ENCODE data around the gene CCDC83.
"Not testable (repeated sequence)": the region's sequence is repeated elsewhere in the genome, so short reads cannot be mapped to it uniquely, and the experiment has no call there.

Gene CCDC83

DNA sequence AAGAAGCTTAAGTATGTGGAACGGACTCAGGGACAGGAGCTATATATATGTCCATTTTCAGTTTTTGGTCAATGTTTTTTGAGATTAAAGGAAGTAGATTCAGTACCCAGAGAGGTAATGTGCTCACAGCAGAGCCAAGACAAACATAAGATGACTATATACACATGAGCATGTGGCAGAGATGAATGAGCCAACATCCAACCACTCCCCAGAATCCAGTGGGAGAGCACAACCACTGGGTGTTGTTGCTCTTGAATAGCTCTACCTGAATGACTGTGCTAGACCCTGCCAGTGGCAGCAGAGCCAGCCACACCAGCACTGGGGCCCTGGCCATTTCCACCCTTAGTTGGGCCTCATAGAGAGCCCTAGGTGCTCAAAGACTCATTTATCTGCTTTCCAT is 33.5 kb upstream of the CCDC83 start:
- H3K4me1 ChIP-seq (ENCODE audit: insufficient read depth, low read length) = peaks cover 9% of the 10 kb centered on the region
- no peaks in the 10 kb centered on the region for H3K36me3 ChIP-seq (ENCODE audit: insufficient read depth, low read length)
- H3K27me3 ChIP-seq (ENCODE audit: control insufficient read depth in 1 of 2, insufficient read depth in 2 of 2, low read length in 2 of 2) = no peaks in the 10 kb centered on the region
- H3K4me3 ChIP-seq (ENCODE audit: low read depth in 1 of 2, low read length in 2 of 2) = no peak overlapping the region
- H3K9ac ChIP-seq (ENCODE audit: low read length) = no peak overlapping the region
- no peak overlapping the region for H3K27ac ChIP-seq (ENCODE audit: low read depth, low read length)
- no peaks in the 10 kb centered on the region for H3K9me3 ChIP-seq (ENCODE audit: low read length)

DNA sequence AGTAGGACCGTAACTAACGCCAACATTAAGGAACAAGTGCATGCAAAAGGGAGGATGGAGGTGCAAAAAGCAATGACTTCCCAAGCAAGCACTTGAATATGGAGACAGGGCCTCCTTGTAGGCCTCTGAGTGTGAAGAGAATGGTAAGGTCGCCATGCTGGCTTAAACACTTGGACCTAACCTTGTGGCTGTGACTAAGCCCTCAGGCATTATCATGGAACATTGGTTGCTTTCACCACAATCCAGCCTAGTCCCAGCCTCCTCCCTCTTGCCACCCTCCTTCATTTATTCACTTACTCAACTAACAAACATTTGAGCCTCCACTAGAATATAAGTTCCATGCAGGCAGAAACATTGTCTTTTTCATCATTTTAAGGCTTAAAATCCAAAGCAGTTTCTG is 32.4 kb upstream of the CCDC83 start:
- Histone ChIP-seq H3K9me3 (ENCODE audit: low read length) (no peaks in the 10 kb centered on the region), H3K27ac (ENCODE audit: low read depth, low read length) (no peak overlapping the region), H3K27me3 (ENCODE audit: control insufficient read depth in 1 of 2, insufficient read depth in 2 of 2, low read length in 2 of 2) (no peaks in the 10 kb centered on the region), H3K9ac (ENCODE audit: low read length) (no peak overlapping the region), H3K4me1 (ENCODE audit: insufficient read depth, low read length) (peaks cover 21% of the 10 kb centered on the region), H3K36me3 (ENCODE audit: insufficient read depth, low read length) (no peaks in the 10 kb centered on the region), H3K4me3 (ENCODE audit: low read depth in 1 of 2, low read length in 2 of 2) (no peak overlapping the region)

DNA sequence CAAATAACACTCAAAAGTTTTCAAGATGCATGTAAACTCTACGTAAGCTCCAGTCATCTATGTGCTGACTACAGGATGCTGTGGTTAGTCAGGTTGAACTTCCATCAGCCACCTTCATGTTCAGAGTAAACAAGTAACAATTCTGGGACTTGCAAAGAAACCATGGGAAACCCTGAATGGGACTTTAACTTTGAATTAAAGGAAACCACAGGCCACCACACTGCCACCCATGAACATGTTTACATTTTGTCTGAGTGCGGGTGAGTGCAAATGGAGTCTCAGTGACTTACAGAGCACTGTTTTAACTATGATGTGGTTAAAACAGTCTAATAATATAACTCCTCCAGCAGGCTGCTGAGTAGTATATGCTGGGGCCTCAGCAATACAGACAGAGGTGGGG is 31.4 kb upstream of the CCDC83 start:
- Histone ChIP-seq H3K9ac (ENCODE audit: low read length) (no peak overlapping the region), H3K27me3 (ENCODE audit: control insufficient read depth in 1 of 2, insufficient read depth in 2 of 2, low read length in 2 of 2) (no peaks in the 10 kb centered on the region), H3K4me3 (ENCODE audit: low read depth in 1 of 2, low read length in 2 of 2) (no peak overlapping the region), H3K4me1 (ENCODE audit: insufficient read depth, low read length) (peaks cover 24% of the 10 kb centered on the region), H3K27ac (ENCODE audit: low read depth, low read length) (no peak overlapping the region), H3K36me3 (ENCODE audit: insufficient read depth, low read length) (no peaks in the 10 kb centered on the region), H3K9me3 (ENCODE audit: low read length) (no peaks in the 10 kb centered on the region)

DNA sequence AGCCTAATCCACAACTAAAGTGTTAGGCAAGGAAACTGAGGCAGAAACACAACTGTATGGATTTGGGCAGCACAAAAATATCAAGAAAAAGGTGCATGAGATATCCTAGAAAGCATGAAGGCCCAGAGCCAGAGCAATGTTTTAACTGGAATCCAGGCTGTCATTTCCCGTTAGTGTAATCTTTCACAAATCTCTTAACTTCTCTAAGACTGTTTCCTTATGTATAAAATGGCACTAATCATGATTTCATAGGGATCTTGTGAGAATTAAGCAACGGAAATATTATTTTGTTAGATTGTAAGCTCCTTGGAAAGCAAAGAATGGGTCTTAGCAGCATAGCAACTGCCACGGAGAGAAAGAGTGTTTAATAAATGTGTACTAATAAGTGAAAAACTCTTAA is 29.6 kb upstream of the CCDC83 start:
- H3K27me3 ChIP-seq (ENCODE audit: control insufficient read depth in 1 of 2, insufficient read depth in 2 of 2, low read length in 2 of 2) = no peaks in the 10 kb centered on the region
- no peak overlapping the region for H3K27ac ChIP-seq (ENCODE audit: low read depth, low read length)
- H3K9me3 ChIP-seq (ENCODE audit: low read length) = no peaks in the 10 kb centered on the region
- H3K36me3 ChIP-seq (ENCODE audit: insufficient read depth, low read length) = no peaks in the 10 kb centered on the region
- peaks cover 24% of the 10 kb centered on the region for H3K4me1 ChIP-seq (ENCODE audit: insufficient read depth, low read length)
- no peak overlapping the region for H3K4me3 ChIP-seq (ENCODE audit: low read depth in 1 of 2, low read length in 2 of 2)
- no peak overlapping the region for H3K9ac ChIP-seq (ENCODE audit: low read length)

DNA sequence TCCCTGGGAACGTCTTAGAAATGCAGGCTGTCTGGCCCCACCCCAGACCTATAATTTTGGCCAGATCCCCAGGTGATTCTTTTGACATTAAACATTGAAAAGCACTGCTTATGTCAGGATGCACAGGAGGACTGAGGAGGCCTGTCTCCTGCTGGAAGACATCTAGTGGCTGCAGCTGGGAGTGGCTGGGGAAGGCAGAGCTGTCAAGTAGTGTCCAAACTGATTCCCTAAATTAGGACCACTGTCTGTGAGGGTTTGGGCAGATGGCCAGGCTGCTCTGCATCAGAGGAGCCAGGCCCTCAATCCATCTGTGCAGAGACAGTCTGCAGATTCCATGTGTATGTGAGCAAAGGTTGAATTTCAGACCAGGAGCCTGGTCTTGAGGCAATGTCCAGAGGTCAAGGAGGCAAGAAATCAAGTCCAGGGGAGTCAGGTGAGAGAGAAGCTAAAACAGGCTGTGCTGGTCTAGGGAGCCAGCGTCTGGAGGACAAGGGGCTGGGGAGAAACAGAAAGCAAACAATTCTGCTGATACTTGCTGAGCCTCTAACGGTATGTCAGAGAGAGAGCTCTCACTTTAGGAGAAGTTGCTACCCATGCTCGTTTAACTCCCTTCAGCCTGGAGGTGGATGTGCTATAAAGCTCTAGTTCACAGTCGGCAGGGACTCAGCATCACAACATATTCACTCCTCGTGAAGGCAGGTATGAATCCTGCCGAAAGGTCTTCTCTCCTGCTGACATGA is 28.9 kb upstream of the CCDC83 start:
- H3K4me3 ChIP-seq (ENCODE audit: low read depth in 1 of 2, low read length in 2 of 2) = no peak overlapping the region
- H3K27me3 ChIP-seq (ENCODE audit: control insufficient read depth in 1 of 2, insufficient read depth in 2 of 2, low read length in 2 of 2) = no peaks in the 10 kb centered on the region
- H3K27ac ChIP-seq (ENCODE audit: low read depth, low read length) = no peak overlapping the region
- H3K36me3 ChIP-seq (ENCODE audit: insufficient read depth, low read length) = no peaks in the 10 kb centered on the region
- no peaks in the 10 kb centered on the region for H3K9me3 ChIP-seq (ENCODE audit: low read length)
- peaks cover 24% of the 10 kb centered on the region for H3K4me1 ChIP-seq (ENCODE audit: insufficient read depth, low read length)
- no peak overlapping the region for H3K9ac ChIP-seq (ENCODE audit: low read length)

DNA sequence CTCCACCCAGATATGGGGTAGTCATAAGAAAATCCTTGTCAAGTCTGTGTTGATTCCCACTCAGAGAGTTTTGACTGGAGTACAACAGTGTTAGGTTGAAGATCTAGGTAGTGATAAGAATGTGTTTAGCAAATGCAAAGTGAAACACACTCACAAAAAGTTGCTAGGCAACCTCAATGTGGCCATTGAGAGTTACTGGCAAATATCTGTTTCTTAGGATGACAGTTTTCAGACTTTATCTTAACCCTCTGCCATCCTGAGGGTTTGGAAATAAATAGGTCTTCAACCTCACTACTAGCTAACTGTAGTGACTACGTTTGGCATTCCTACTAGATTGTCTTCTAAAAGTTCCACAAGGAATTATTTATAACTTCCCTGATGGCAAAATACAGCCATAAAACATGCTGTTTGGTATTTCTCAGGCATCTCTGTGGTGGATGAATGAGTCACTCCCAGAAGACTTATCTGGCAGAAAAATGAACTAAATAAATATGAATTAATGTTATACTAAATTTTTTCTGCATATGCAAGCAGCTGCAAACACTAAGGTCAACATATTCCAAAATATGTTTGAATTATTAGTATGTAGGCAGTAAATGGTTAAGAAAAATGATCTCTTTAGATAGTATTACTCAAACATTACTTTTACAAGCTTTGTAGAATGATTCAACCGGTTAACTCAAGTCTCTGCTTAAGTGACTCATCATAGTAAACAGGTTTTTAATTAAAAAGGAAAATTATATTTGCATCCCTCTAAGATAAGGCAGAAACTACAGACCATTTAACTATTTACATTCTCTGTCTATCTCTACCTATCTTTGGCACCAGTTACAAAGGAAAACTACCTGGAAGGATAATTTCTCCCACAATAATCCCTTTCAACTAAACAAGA is 27.2 kb upstream of the CCDC83 start:
- no peak overlapping the region for H3K27ac ChIP-seq (ENCODE audit: low read depth, low read length)

DNA sequence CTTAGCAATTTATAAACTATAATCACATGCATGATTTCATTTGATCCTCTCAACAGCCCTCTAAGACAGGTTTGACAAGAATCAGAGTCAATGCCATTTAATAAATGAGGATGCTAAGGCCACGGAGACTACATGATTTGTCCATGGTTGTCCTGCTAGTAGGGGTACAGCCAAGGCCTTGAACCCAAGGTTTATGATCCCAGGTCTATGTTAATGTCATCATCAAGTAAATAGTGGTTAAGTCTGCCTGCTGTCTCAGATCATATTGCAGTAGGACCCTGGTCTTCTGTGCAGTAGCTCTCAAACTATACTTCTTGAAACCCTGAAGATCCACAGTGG is 26.6 kb upstream of the CCDC83 start:
- Histone ChIP-seq H3K27me3 (ENCODE audit: control insufficient read depth in 1 of 2, insufficient read depth in 2 of 2, low read length in 2 of 2) (no peaks in the 10 kb centered on the region), H3K4me3 (ENCODE audit: low read depth in 1 of 2, low read length in 2 of 2) (no peak overlapping the region), H3K9ac (ENCODE audit: low read length) (no peak overlapping the region), H3K27ac (ENCODE audit: low read depth, low read length) (no peak overlapping the region), H3K36me3 (ENCODE audit: insufficient read depth, low read length) (no peaks in the 10 kb centered on the region), H3K4me1 (ENCODE audit: insufficient read depth, low read length) (peaks cover 24% of the 10 kb centered on the region), H3K9me3 (ENCODE audit: low read length) (no peaks in the 10 kb centered on the region)

More for the DNA sequence above, 27.2 kb upstream of the CCDC83 start:
- Histone ChIP-seq H3K9ac (ENCODE audit: low read length) (no peak overlapping the region), H3K4me1 (ENCODE audit: insufficient read depth, low read length) (peaks cover 24% of the 10 kb centered on the region), H3K36me3 (ENCODE audit: insufficient read depth, low read length) (no peaks in the 10 kb centered on the region), H3K9me3 (ENCODE audit: low read length) (no peaks in the 10 kb centered on the region), H3K4me3 (ENCODE audit: low read depth in 1 of 2, low read length in 2 of 2) (no peak overlapping the region), H3K27me3 (ENCODE audit: control insufficient read depth in 1 of 2, insufficient read depth in 2 of 2, low read length in 2 of 2) (no peaks in the 10 kb centered on the region)

DNA sequence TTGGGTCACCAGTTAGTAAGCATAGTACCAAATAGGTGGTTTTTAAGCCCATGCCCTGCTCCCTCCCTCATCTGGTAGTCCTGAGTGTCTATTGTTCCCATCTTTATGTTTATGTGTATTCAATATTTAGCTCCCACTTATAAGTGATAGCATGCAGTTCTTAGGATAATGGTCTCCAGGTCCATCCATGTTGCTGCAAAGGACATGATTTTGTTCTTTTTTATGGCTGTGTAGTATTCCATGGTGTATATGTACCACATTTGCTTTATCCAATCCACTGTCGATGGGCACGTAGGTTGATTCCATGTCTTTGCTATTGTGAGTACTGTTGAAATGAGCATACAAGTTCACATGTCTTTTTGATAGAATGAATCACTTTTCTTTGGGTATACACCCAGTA is 26.0 kb upstream of the CCDC83 start:
- Histone ChIP-seq H3K9ac (ENCODE audit: low read length) (no peak overlapping the region), H3K4me1 (ENCODE audit: insufficient read depth, low read length) (peaks cover 24% of the 10 kb centered on the region), H3K27ac (ENCODE audit: low read depth, low read length) (no peak overlapping the region), H3K4me3 (ENCODE audit: low read depth in 1 of 2, low read length in 2 of 2) (no peak overlapping the region), H3K9me3 (ENCODE audit: low read length) (no peaks in the 10 kb centered on the region), H3K36me3 (ENCODE audit: insufficient read depth, low read length) (no peaks in the 10 kb centered on the region), H3K27me3 (ENCODE audit: control insufficient read depth in 1 of 2, insufficient read depth in 2 of 2, low read length in 2 of 2) (no peaks in the 10 kb centered on the region)

DNA sequence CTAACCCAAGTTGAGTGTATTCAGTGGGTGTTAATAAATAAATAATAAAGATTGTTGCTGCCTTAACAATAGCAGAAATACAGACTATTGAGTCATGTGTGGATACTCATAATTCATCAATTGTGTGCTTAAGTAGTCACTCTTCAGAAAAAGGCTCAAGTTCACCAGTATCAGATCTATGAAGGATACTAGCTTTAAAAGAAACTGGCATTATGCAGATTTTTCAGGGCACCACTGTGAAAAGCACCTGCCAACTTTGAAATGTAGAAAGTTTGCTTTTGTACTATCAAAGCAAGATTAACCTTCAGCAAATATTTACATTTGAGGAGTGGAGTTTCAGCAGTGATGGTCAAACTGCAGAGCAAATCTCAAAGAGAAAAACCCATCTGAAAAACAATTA is 24.1 kb upstream of the CCDC83 start:
- Histone ChIP-seq H3K9ac (ENCODE audit: low read length) (no peak overlapping the region), H3K9me3 (ENCODE audit: low read length) (no peaks in the 10 kb centered on the region), H3K36me3 (ENCODE audit: insufficient read depth, low read length) (no peaks in the 10 kb centered on the region), H3K4me3 (ENCODE audit: low read depth in 1 of 2, low read length in 2 of 2) (no peak overlapping the region), H3K4me1 (ENCODE audit: insufficient read depth, low read length) (peaks cover 21% of the 10 kb centered on the region), H3K27ac (ENCODE audit: low read depth, low read length) (no peak overlapping the region), H3K27me3 (ENCODE audit: control insufficient read depth in 1 of 2, insufficient read depth in 2 of 2, low read length in 2 of 2) (no peaks in the 10 kb centered on the region)

DNA sequence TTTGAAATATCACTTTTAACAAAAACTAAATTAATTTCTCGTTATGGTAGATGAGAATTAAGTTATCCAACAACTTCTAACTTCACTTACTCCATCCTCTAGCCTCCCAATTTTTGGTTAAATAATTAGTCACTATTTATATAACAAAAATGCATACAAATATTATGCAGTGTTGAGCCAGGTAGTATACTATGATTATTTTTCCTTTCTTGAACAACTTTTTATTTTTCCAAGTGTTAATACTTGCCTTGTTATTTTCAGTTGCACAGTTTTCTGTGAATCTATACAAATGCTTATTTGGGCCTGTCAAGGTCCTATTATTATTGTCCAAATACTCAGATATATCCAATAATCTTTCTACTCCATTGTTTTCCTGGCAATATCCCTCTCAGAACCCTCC is 19.9 kb upstream of the CCDC83 start:
- H3K4me1 ChIP-seq (ENCODE audit: insufficient read depth, low read length) = no peaks in the 10 kb centered on the region
- H3K27ac ChIP-seq (ENCODE audit: low read depth, low read length) = no peak overlapping the region
- H3K36me3 ChIP-seq (ENCODE audit: insufficient read depth, low read length) = no peaks in the 10 kb centered on the region
- no peak overlapping the region for H3K4me3 ChIP-seq (ENCODE audit: low read depth in 1 of 2, low read length in 2 of 2)
- H3K9ac ChIP-seq (ENCODE audit: low read length) = no peak overlapping the region
- no peaks in the 10 kb centered on the region for H3K27me3 ChIP-seq (ENCODE audit: control insufficient read depth in 1 of 2, insufficient read depth in 2 of 2, low read length in 2 of 2)
- no peaks in the 10 kb centered on the region for H3K9me3 ChIP-seq (ENCODE audit: low read length)

DNA sequence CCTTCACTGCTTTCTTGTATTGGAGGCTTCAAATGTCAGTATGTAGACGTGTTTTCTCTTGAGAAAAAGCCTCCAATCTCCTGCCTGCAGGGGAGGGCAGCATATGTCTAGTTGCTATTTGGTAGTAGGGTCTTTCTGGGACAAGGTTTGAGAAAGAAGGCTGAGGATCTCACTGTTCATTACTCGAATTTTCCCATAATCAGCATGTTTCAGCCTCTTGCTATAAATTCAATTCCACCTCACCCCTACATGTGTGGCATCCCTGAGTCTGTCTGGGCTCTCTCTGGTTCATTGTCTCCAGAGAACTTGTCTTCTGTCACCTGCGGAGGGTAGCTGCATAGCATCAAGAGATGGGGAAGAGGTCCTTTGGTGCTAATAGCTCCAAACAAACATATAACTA is 19.5 kb upstream of the CCDC83 start:
- Histone ChIP-seq H3K4me1 (ENCODE audit: insufficient read depth, low read length) (no peaks in the 10 kb centered on the region), H3K27me3 (ENCODE audit: control insufficient read depth in 1 of 2, insufficient read depth in 2 of 2, low read length in 2 of 2) (no peaks in the 10 kb centered on the region), H3K27ac (ENCODE audit: low read depth, low read length) (no peak overlapping the region), H3K36me3 (ENCODE audit: insufficient read depth, low read length) (no peaks in the 10 kb centered on the region), H3K9me3 (ENCODE audit: low read length) (no peaks in the 10 kb centered on the region), H3K9ac (ENCODE audit: low read length) (no peak overlapping the region), H3K4me3 (ENCODE audit: low read depth in 1 of 2, low read length in 2 of 2) (no peak overlapping the region)

DNA sequence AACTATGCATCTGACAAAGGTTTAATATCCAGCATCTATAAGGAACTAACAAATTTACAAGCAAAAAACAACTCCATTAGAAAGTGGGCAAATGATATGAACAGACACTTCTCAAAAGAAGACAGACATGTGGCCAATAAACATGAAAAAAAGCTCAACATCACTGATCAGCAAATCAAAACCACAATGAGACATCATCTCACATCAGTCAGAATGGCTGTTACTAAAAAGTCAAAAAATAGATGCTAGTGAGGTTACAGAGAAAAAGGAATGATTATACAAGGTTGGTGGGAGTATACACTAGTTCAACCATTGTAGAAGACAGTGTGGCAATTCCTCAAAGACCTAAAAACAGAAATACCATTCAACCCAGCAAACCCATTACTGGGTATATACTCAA is 14.3 kb upstream of the CCDC83 start:
- H3K9ac ChIP-seq (ENCODE audit: low read length); H3K4me3 ChIP-seq (ENCODE audit: low read depth in 1 of 2, low read length in 2 of 2); H3K9me3 ChIP-seq (ENCODE audit: low read length); H3K27me3 ChIP-seq (ENCODE audit: control insufficient read depth in 1 of 2, insufficient read depth in 2 of 2, low read length in 2 of 2); H3K27ac ChIP-seq (ENCODE audit: low read depth, low read length); H3K36me3 ChIP-seq (ENCODE audit: insufficient read depth, low read length); H3K4me1 ChIP-seq (ENCODE audit: insufficient read depth, low read length): not testable (repeated sequence)

Data from muscle layer of colon (tissue), 2 donors.